Central memory CD8-positive, alpha-beta T cell (primary cell): ENCODE results near the gene MRPL22.
"Not testable (repeated sequence)": the region's sequence is repeated elsewhere in the genome, so short reads cannot be mapped to it uniquely, and the experiment has no call there.

ENCODE experiments used
- ATAC-seq: fragments of 150-1000 bp; cut with Tn5 transposase; replicated peaks from 2 replicates; pipeline ENCODE4 v1.10.0; 2022; ENCODE audit warnings: mild to moderate bottlenecking, moderate FRiP score, moderate number of reproducible peaks; ENCODE audit not compliant: poor library complexity, severe bottlenecking; ENCODE audit errors: extremely low read depth
- DNase-seq, 2 donors: peaks; one replicate each; pipeline ENCODE4 v3.0.0; 2021; ENCODE audit warnings: low spot score in 2 of 2
- H3K27ac Mint-ChIP-seq: one replicate; pipeline ENCODE4 v1.8.0; 2022; ENCODE audit warnings: low read depth, mild to moderate bottlenecking, moderate library complexity, mixed read lengths
- H3K27me3 Mint-ChIP-seq: one replicate; pipeline ENCODE4 v1.8.0; 2022; ENCODE audit warnings: mixed read lengths
- H3K36me3 Mint-ChIP-seq: one replicate; pipeline ENCODE4 v1.8.0; 2022; ENCODE audit warnings: mild to moderate bottlenecking, moderate library complexity, mixed read lengths; ENCODE audit not compliant: insufficient read depth
- H3K4me1 Mint-ChIP-seq: one replicate; pipeline ENCODE4 v1.8.0; 2022; ENCODE audit warnings: mixed read lengths
- H3K4me3 Mint-ChIP-seq: one replicate; pipeline ENCODE4 v1.8.0; 2022; ENCODE audit warnings: mild to moderate bottlenecking, moderate library complexity, mixed read lengths
- H3K9me3 Mint-ChIP-seq: one replicate; pipeline ENCODE4 v1.8.0; 2022; ENCODE audit warnings: mixed read lengths

Gene MRPL22

GRCh38 chr5:154978294-154978693 lies 37.4 kb downstream of the MRPL22 start:
- H3K36me3 Mint-ChIP-seq, H3K27ac Mint-ChIP-seq, ATAC-seq, H3K9me3 Mint-ChIP-seq, H3K4me1 Mint-ChIP-seq, H3K27me3 Mint-ChIP-seq, DNase-seq, H3K4me3 Mint-ChIP-seq: not testable (repeated sequence)

GRCh38 chr5:154984946-154985516 lies 44.2 kb downstream of the MRPL22 start:
- no peak overlapping the region for H3K27ac Mint-ChIP-seq
- H3K9me3 Mint-ChIP-seq: no peaks in the 10 kb centered on the region
- no peaks in the 10 kb centered on the region for H3K4me1 Mint-ChIP-seq
- H3K36me3 Mint-ChIP-seq: no peaks in the 10 kb centered on the region
- H3K27me3 Mint-ChIP-seq: peaks cover 14% of the 10 kb centered on the region
- DNase-seq (no peak), ATAC-seq (no peak)
- H3K4me3 Mint-ChIP-seq: no peak overlapping the region

- DNase-seq: no peak
- no peaks in the 10 kb centered on the region for H3K4me1 Mint-ChIP-seq
- ATAC-seq: no peak
- H3K27me3 Mint-ChIP-seq: peaks cover 24% of the 10 kb centered on the region
- H3K4me3 Mint-ChIP-seq: no peak overlapping the region
- H3K36me3 Mint-ChIP-seq: no peaks in the 10 kb centered on the region
- no peak overlapping the region for H3K27ac Mint-ChIP-seq
- no peaks in the 10 kb centered on the region for H3K9me3 Mint-ChIP-seq
Observed at GRCh38 chr5:154986151-154986550, 45.3 kb downstream of the MRPL22 start.

- Mint-ChIP-seq H3K4me1 (no peaks in the 10 kb centered on the region), H3K36me3 (no peaks in the 10 kb centered on the region), H3K27ac (no peak overlapping the region), H3K4me3 (no peak overlapping the region), H3K9me3 (no peaks in the 10 kb centered on the region), H3K27me3 (peaks cover 24% of the 10 kb centered on the region)
- ATAC-seq (no peak), DNase-seq (no peak)
Observed at GRCh38 chr5:154989626-154990025, 48.8 kb downstream of the MRPL22 start.

GRCh38 chr5:154993461-154993860 lies 52.6 kb downstream of the MRPL22 start:
- ATAC-seq (no peak), DNase-seq (no peak)
- no peaks in the 10 kb centered on the region for H3K9me3 Mint-ChIP-seq
- no peaks in the 10 kb centered on the region for H3K36me3 Mint-ChIP-seq
- no peaks in the 10 kb centered on the region for H3K4me1 Mint-ChIP-seq
- no peak overlapping the region for H3K4me3 Mint-ChIP-seq
- no peak overlapping the region for H3K27ac Mint-ChIP-seq
- H3K27me3 Mint-ChIP-seq: peaks cover 28% of the 10 kb centered on the region

- no peak for ATAC-seq
- H3K27ac Mint-ChIP-seq: no peak overlapping the region
Observed at GRCh38 chr5:154995679-154996078, 54.8 kb downstream of the MRPL22 start.

GRCh38 chr5:154997746-154998145 lies 56.9 kb downstream of the MRPL22 start:
- DNase-seq: no peak
- H3K36me3 Mint-ChIP-seq: no peaks in the 10 kb centered on the region
- H3K27ac Mint-ChIP-seq: no peak overlapping the region
- no peak overlapping the region for H3K4me3 Mint-ChIP-seq
- H3K27me3 Mint-ChIP-seq: peaks cover 52% of the 10 kb centered on the region
- ATAC-seq: no peak
- H3K9me3 Mint-ChIP-seq: no peaks in the 10 kb centered on the region
- no peaks in the 10 kb centered on the region for H3K4me1 Mint-ChIP-seq

More at GRCh38 chr5:154995679-154996078, 54.8 kb downstream of the MRPL22 start:
- no peaks in the 10 kb centered on the region for H3K9me3 Mint-ChIP-seq
- no peaks in the 10 kb centered on the region for H3K36me3 Mint-ChIP-seq
- no peaks in the 10 kb centered on the region for H3K4me1 Mint-ChIP-seq
- no peak overlapping the region for H3K4me3 Mint-ChIP-seq
- H3K27me3 Mint-ChIP-seq: peaks cover 35% of the 10 kb centered on the region
- DNase-seq: no peak

GRCh38 chr5:154999865-155000264 lies 59.0 kb downstream of the MRPL22 start:
- Mint-ChIP-seq H3K9me3 (no peaks in the 10 kb centered on the region), H3K27me3 (peaks cover 52% of the 10 kb centered on the region), H3K4me3 (no peak overlapping the region), H3K36me3 (no peaks in the 10 kb centered on the region), H3K27ac (no peak overlapping the region), H3K4me1 (no peaks in the 10 kb centered on the region)
- DNase-seq: no peak
- ATAC-seq: no peak

GRCh38 chr5:155001523-155001922 lies 60.6 kb downstream of the MRPL22 start:
- no peak overlapping the region for H3K4me3 Mint-ChIP-seq
- no peak overlapping the region for H3K27ac Mint-ChIP-seq
- no peaks in the 10 kb centered on the region for H3K4me1 Mint-ChIP-seq
- peaks cover 52% of the 10 kb centered on the region for H3K27me3 Mint-ChIP-seq
- H3K9me3 Mint-ChIP-seq: no peaks in the 10 kb centered on the region
- no peak for DNase-seq
- no peak for ATAC-seq
- H3K36me3 Mint-ChIP-seq: no peaks in the 10 kb centered on the region

- peaks cover 53% of the 10 kb centered on the region for H3K27me3 Mint-ChIP-seq
- DNase-seq, H3K27ac Mint-ChIP-seq, H3K4me1 Mint-ChIP-seq, H3K9me3 Mint-ChIP-seq, H3K36me3 Mint-ChIP-seq, H3K4me3 Mint-ChIP-seq, ATAC-seq: not testable (repeated sequence)
Observed at GRCh38 chr5:155002722-155003121, 61.8 kb downstream of the MRPL22 start.

GRCh38 chr5:155004138-155004744 lies 63.4 kb downstream of the MRPL22 start:
- DNase-seq (no peak), ATAC-seq (no peak)
- Mint-ChIP-seq H3K4me3 (no peak overlapping the region), H3K27me3 (peaks cover 38% of the 10 kb centered on the region), H3K27ac (no peak overlapping the region), H3K9me3 (no peaks in the 10 kb centered on the region), H3K4me1 (no peaks in the 10 kb centered on the region), H3K36me3 (no peaks in the 10 kb centered on the region)

GRCh38 chr5:155006265-155006664 lies 65.4 kb downstream of the MRPL22 start:
- not testable (repeated sequence) for H3K4me1 Mint-ChIP-seq, H3K27ac Mint-ChIP-seq, H3K4me3 Mint-ChIP-seq, ATAC-seq, DNase-seq, H3K9me3 Mint-ChIP-seq, H3K36me3 Mint-ChIP-seq
- H3K27me3 Mint-ChIP-seq: peaks cover 25% of the 10 kb centered on the region

- Mint-ChIP-seq H3K4me1 (no peaks in the 10 kb centered on the region), H3K4me3 (no peak overlapping the region), H3K9me3 (no peaks in the 10 kb centered on the region), H3K27me3 (peaks cover 10% of the 10 kb centered on the region), H3K27ac (no peak overlapping the region), H3K36me3 (no peaks in the 10 kb centered on the region)
- DNase-seq: no peak
- no peak for ATAC-seq
Observed at GRCh38 chr5:155008669-155009068, 67.8 kb downstream of the MRPL22 start.
